Natural killer cell (primary cell): ENCODE data around the gene TOGARAM2. TPM values are rescaled to one million over a fixed set of nuclear protein-coding genes. Genes with fewer than 3 reads are reported as not detected.
A peak's percentile ranks its signal among the peaks of the same experiment; 100 is the strongest.

ENCODE experiments used
- ATAC-seq, 3 donors: fragments of 150-1000 bp in 2 of 3; fragments of 200-7000 bp in 1 of 3; cut with Tn5 transposase; 1 replicate in 1 of 3; 2 replicates in 2 of 3; pipeline ENCODE4 v1.10.0; 2021; ENCODE audit warnings: mild to moderate bottlenecking in 2 of 3, moderate library complexity in 2 of 3
- DNase-seq, 2 donors: peaks; one replicate each; pipeline versions ENCODE4 v3.0.0 to v3.0.0-alpha.2; 2013 to 2021; ENCODE audit warnings: mixed read lengths in 1 of 2
- H3K27ac ChIP-seq: one replicate; pipeline ENCODE4 v1.5.1; 2013; ENCODE audit warnings: mild to moderate bottlenecking, low read length
- H3K27me3 ChIP-seq: one replicate; pipeline ENCODE4 v1.6.1; 2013; ENCODE audit warnings: low read length; ENCODE audit not compliant: control insufficient read depth, insufficient read depth
- H3K36me3 ChIP-seq: one replicate; pipeline ENCODE4 v1.6.1; 2013; ENCODE audit warnings: low read length; ENCODE audit not compliant: control insufficient read depth, insufficient read depth
- H3K4me1 ChIP-seq: one replicate; pipeline ENCODE4 v1.6.1; 2013; ENCODE audit warnings: low read length; ENCODE audit not compliant: control insufficient read depth, insufficient read depth
- H3K4me3 ChIP-seq: one replicate; pipeline ENCODE4 v1.5.1; 2013; ENCODE audit warnings: low read length
- H3K9me3 ChIP-seq: one replicate; pipeline ENCODE4 v1.6.1; 2013; ENCODE audit warnings: low read length; ENCODE audit not compliant: control insufficient read depth, insufficient read depth
- H3K27ac Mint-ChIP-seq, 2 donors: one replicate each; pipeline ENCODE4 v1.8.0; 2022; ENCODE audit warnings: mild to moderate bottlenecking in 2 of 2, mixed read lengths in 2 of 2, moderate library complexity in 1 of 2
- H3K27me3 Mint-ChIP-seq, 2 donors: one replicate each; pipeline ENCODE4 v1.8.0; 2022; ENCODE audit warnings: low read depth in 2 of 2, mixed read lengths in 2 of 2
- H3K36me3 Mint-ChIP-seq: one replicate; pipeline ENCODE4 v1.8.0; 2022; ENCODE audit warnings: mixed read lengths
- H3K4me1 Mint-ChIP-seq, 2 donors: one replicate each; pipeline ENCODE4 v1.8.0; 2022; ENCODE audit warnings: mixed read lengths in 2 of 2
- H3K4me3 Mint-ChIP-seq: one replicate; pipeline ENCODE4 v1.8.0; 2022; ENCODE audit warnings: mild to moderate bottlenecking, moderate library complexity, mixed read lengths
- H3K9me3 Mint-ChIP-seq, 2 donors: one replicate each; pipeline ENCODE4 v1.8.0; 2022; ENCODE audit warnings: mixed read lengths in 2 of 2
- CTCF ChIP-seq: fragments of 200-600 bp; IDR thresholded peaks from one replicate; pipeline ENCODE4 v1.8.0; 2022; ENCODE audit warnings: antibody characterized with exemption
- WGBS: methylation state at CpG from one replicate; pipeline ENCODE4 v1.1.7; 2013; ENCODE audit warnings: missing lambda C conversion rate; ENCODE audit not compliant: insufficient coverage; 5-methylcytosine and 5-hydroxymethylcytosine counted together
- intact Hi-C: fragments of 100-400 bp; cut with micrococcal nuclease; formaldehyde crosslinking; loops from one replicate; pipeline ENCODE4 v1.14.2; 2022
- total RNA-seq, 4 donors: library from RNA; stranded (reverse); fragments of 120-200 nt in 1 of 4; gene quantifications; one replicate each; pipeline versions ENCODE4 v1.2.3 to v1.2.4, GENCODE V29; 2013 to 2022

The TOGARAM2 gene
- total RNA-seq, 3 donors from 2014 or later (not counting 1 experiment from before 2014, with no cell fraction given) = 25.9 to 53.2 (median 30.8) TPM

GRCh38 chr2:29042561-29043075 is 61.5 kb downstream of the TOGARAM2 start:
- Histone ChIP-seq H3K9me3 (no peaks in the 10 kb centered on the region), H3K4me1 (no peaks in the 10 kb centered on the region), H3K4me3 (no peak overlapping the region), H3K27ac (no peak overlapping the region), H3K36me3 (peaks cover 18% of the 10 kb centered on the region), H3K27me3 (no peaks in the 10 kb centered on the region)
- H3K9me3 Mint-ChIP-seq = no peaks in the 10 kb centered on the region
- H3K27me3 Mint-ChIP-seq = no peaks in the 10 kb centered on the region
- TF ChIP-seq CTCF = no peak
- peaks cover 0 to 17% of the 10 kb centered on the region in 2 donors for H3K4me1 Mint-ChIP-seq
- 95% methylated on average over 9 of the region's 9 CpGs for WGBS
- no peaks in the 10 kb centered on the region for H3K36me3 Mint-ChIP-seq
- intact Hi-C loops = no loop called here
- ATAC-seq (no peak), DNase-seq (no peak)
- H3K27ac Mint-ChIP-seq = no peak overlapping the region
- no peak overlapping the region for H3K4me3 Mint-ChIP-seq

GRCh38 chr2:29044459-29044858 is 63.4 kb downstream of the TOGARAM2 start:
- intact Hi-C loops = no loop called here
- no peak for ATAC-seq
- TF ChIP-seq CTCF = no peak
- DNase-seq = no peak
- Mint-ChIP-seq H3K9me3 (no peaks in the 10 kb centered on the region), H3K36me3 (no peaks in the 10 kb centered on the region), H3K4me3 (no peak overlapping the region), H3K27me3 (no peaks in the 10 kb centered on the region), H3K27ac (no peak overlapping the region), H3K4me1 (peaks cover 0 to 26% of the 10 kb centered on the region in 2 donors)
- Histone ChIP-seq H3K4me1 (no peaks in the 10 kb centered on the region), H3K4me3 (no peak overlapping the region), H3K27ac (no peak overlapping the region), H3K36me3 (peaks cover 16% of the 10 kb centered on the region), H3K9me3 (no peaks in the 10 kb centered on the region), H3K27me3 (no peaks in the 10 kb centered on the region)
- WGBS = 95% methylated on average over 4 of the region's 4 CpGs

GRCh38 chr2:29046321-29046720 is 65.2 kb downstream of the TOGARAM2 start:
- no peaks in the 10 kb centered on the region for H3K36me3 Mint-ChIP-seq
- no peak overlapping the region for H3K4me3 ChIP-seq
- ATAC-seq = no peak
- intact Hi-C loops = no loop called here
- no peaks in the 10 kb centered on the region for H3K27me3 Mint-ChIP-seq
- peak overlapping the region in 1 of 2 donors; percentile 35 for H3K27ac Mint-ChIP-seq
- no peak overlapping the region for H3K27ac ChIP-seq
- no peaks in the 10 kb centered on the region for H3K9me3 ChIP-seq
- 100% methylated on average over 2 of the region's 2 CpGs for WGBS
- no peaks in the 10 kb centered on the region for H3K4me1 ChIP-seq
- peaks cover 0 to 34% of the 10 kb centered on the region in 2 donors for H3K4me1 Mint-ChIP-seq
- TF ChIP-seq CTCF = no peak
- no peaks in the 10 kb centered on the region for H3K27me3 ChIP-seq
- H3K36me3 ChIP-seq = peaks cover 13% of the 10 kb centered on the region
- H3K4me3 Mint-ChIP-seq = no peak overlapping the region
- DNase-seq = no peak
- H3K9me3 Mint-ChIP-seq = no peaks in the 10 kb centered on the region
